ENCODE data around the gene TSHB. TPM values are rescaled to one million over a fixed set of nuclear protein-coding genes. Genes with fewer than 3 reads are reported as not detected.

TSHB gene
- not detected in 2 replicates for polyA plus RNA-seq
- not detected in 2 replicates for polyA minus RNA-seq

GRCh38 chr1:115029526-115029925 is at the start of gene TSHB:
TSHB (plus strand) TSS chr1:115029826; CDS start chr1:115033363, 3,537 bp downstream.
- H3K4me3 ChIP-seq (ENCODE audit: low read length) = no peak within 1 kb of the TSS
- TF ChIP-seq POLR2AphosphoS5 (IDR thresholded peaks at IDR 0.05) = no peak
- TF ChIP-seq RAD21 (conservative IDR thresholded peaks at IDR 0.05) = no peak
- no peak for TF ChIP-seq REST (IDR thresholded peaks at IDR 0.05; ENCODE audit: borderline replicate concordance)
- no peak for TF ChIP-seq EP300 (conservative IDR thresholded peaks at IDR 0.05; ENCODE audit: poor library complexity, severe bottlenecking)
- TF ChIP-seq MXI1 (conservative IDR thresholded peaks at IDR 0.05; ENCODE audit: poor library complexity, severe bottlenecking) = no peak
- no peak for TF ChIP-seq TAF1 (IDR thresholded peaks at IDR 0.05; ENCODE audit: low read depth)
- no peak for TF ChIP-seq CTCF (IDR thresholded peaks at IDR 0.05; ENCODE audit: poor library complexity, severe bottlenecking)
- TF ChIP-seq SMC3 (conservative IDR thresholded peaks at IDR 0.05; ENCODE audit: poor library complexity) = no peak
- no peak for TF ChIP-seq EZH2 (IDR thresholded peaks at IDR 0.05; ENCODE audit: borderline replicate concordance, insufficient read depth, low read length, poor library complexity, severe bottlenecking)
- H3K9me3 ChIP-seq (ENCODE audit: low read length) = no peaks in the 10 kb centered on the region
- no peak within 1 kb of the TSS for H3K27ac ChIP-seq (ENCODE audit: low read length)
- no peak within 1 kb of the TSS for H3K9ac ChIP-seq (ENCODE audit: low read length)
- H4K20me1 ChIP-seq (ENCODE audit: insufficient read depth) = no peaks in the 10 kb centered on the region
- no peak within 1 kb of the TSS for H2AFZ ChIP-seq (ENCODE audit: low read depth, low read length)
- H3K4me2 ChIP-seq (ENCODE audit: low read length) = no peak within 1 kb of the TSS
- no peaks in the 10 kb centered on the region for H3K27me3 ChIP-seq (ENCODE audit: insufficient read depth, low read depth, low read length)
- H3K79me2 ChIP-seq (replicated peaks; ENCODE audit: insufficient read depth, low read length) = no peaks in the 10 kb centered on the region
- no peaks in the 10 kb centered on the region for H3K36me3 ChIP-seq (ENCODE audit: insufficient read depth, low read length)
- no peaks in the 10 kb centered on the region for H3F3A ChIP-seq (ENCODE audit: insufficient read depth, low read length, poor library complexity, severe bottlenecking)
- H3K9me2 ChIP-seq (ENCODE audit: insufficient read depth, low read length) = no peaks in the 10 kb centered on the region

GRCh38 chr1:114982251-114982650 is 47.4 kb upstream of the TSHB start:
- H3K36me3 ChIP-seq (ENCODE audit: insufficient read depth, low read length) = no peaks in the 10 kb centered on the region
- no peaks in the 10 kb centered on the region for H3F3A ChIP-seq (ENCODE audit: insufficient read depth, low read length, poor library complexity, severe bottlenecking)
- no peaks in the 10 kb centered on the region for H3K79me2 ChIP-seq (replicated peaks; ENCODE audit: insufficient read depth, low read length)

More at GRCh38 chr1:114982251-114982650, 47.4 kb upstream of the TSHB start:
- Histone ChIP-seq H3K27me3 (ENCODE audit: insufficient read depth, low read depth, low read length) (no peaks in the 10 kb centered on the region), H3K9me2 (ENCODE audit: insufficient read depth, low read length) (no peaks in the 10 kb centered on the region), H3K4me3 (ENCODE audit: low read length) (no peak overlapping the region), H3K27ac (ENCODE audit: low read length) (no peak overlapping the region), H2AFZ (ENCODE audit: low read depth, low read length) (no peak overlapping the region), H4K20me1 (ENCODE audit: insufficient read depth) (no peaks in the 10 kb centered on the region), H3K4me2 (ENCODE audit: low read length) (no peak overlapping the region), H3K9me3 (ENCODE audit: low read length) (peaks cover 4% of the 10 kb centered on the region), H3K9ac (ENCODE audit: low read length) (no peak overlapping the region)
- no peak for TF ChIP-seq CTCF (IDR thresholded peaks at IDR 0.05; ENCODE audit: poor library complexity, severe bottlenecking)
- no peak for TF ChIP-seq MXI1 (conservative IDR thresholded peaks at IDR 0.05; ENCODE audit: poor library complexity, severe bottlenecking)
- TF ChIP-seq RAD21 (conservative IDR thresholded peaks at IDR 0.05) = no peak
- no peak for TF ChIP-seq POLR2AphosphoS5 (IDR thresholded peaks at IDR 0.05)
- no peak for TF ChIP-seq EP300 (conservative IDR thresholded peaks at IDR 0.05; ENCODE audit: poor library complexity, severe bottlenecking)
- no peak for TF ChIP-seq SMC3 (conservative IDR thresholded peaks at IDR 0.05; ENCODE audit: poor library complexity)
- no peak for TF ChIP-seq TAF1 (IDR thresholded peaks at IDR 0.05; ENCODE audit: low read depth)
- no peak for TF ChIP-seq REST (IDR thresholded peaks at IDR 0.05; ENCODE audit: borderline replicate concordance)
- no peak for TF ChIP-seq EZH2 (IDR thresholded peaks at IDR 0.05; ENCODE audit: borderline replicate concordance, insufficient read depth, low read length, poor library complexity, severe bottlenecking)

All from neural cell (in vitro differentiated cells).